SK-N-SH treated with all-trans-retinoic acid at 6 μM for 48 hours (cell line): ENCODE measurements around the gene SOWAHC.

Experiments
- ATAC-seq: fragments of 200-7000 bp; cut with Tn5 transposase; 3 replicates; pipeline ENCODE4 v1.9.1; 2020; ENCODE audit warnings: mild to moderate bottlenecking, moderate library complexity
- ARNTL ChIP-seq: fragments of 450-650 bp; formaldehyde crosslinking; IDR thresholded peaks from 2 replicates; pipeline ENCODE4 v1.5.0; 2020; ENCODE audit warnings: low read depth, mild to moderate bottlenecking, moderate library complexity, borderline replicate concordance
- BACH2 ChIP-seq: fragments of 250-450 bp; sonication (Bioruptor Pico); IDR thresholded peaks from 2 replicates; pipeline ENCODE4 v1.9.0; 2021; ENCODE audit warnings: mild to moderate bottlenecking, borderline replicate concordance
- CSDC2 ChIP-seq: fragments of 250-450 bp; sonication (Bioruptor Pico); IDR thresholded peaks from 2 replicates; pipeline ENCODE4 v1.5.0; 2020; ENCODE audit warnings: mild to moderate bottlenecking, moderate library complexity
- ESRRG ChIP-seq: fragments of 250-450 bp; sonication (Bioruptor Pico); IDR thresholded peaks from 2 replicates; pipeline ENCODE4 v1.6.1; 2021; ENCODE audit warnings: mild to moderate bottlenecking
- GLIS3 ChIP-seq: fragments of 250-450 bp; sonication (Bioruptor Pico); IDR thresholded peaks from 2 replicates; pipeline ENCODE4 v1.5.0; 2020; ENCODE audit warnings: mild to moderate bottlenecking, moderate library complexity
- ISL1 ChIP-seq: fragments of 250-450 bp; sonication (Bioruptor Pico); IDR thresholded peaks from 2 replicates; pipeline ENCODE4 v2.1.2; 2022; ENCODE audit warnings: mild to moderate bottlenecking, moderate library complexity
- OSR1 ChIP-seq: fragments of 250-450 bp; sonication (Bioruptor Pico); IDR thresholded peaks from 2 replicates; pipeline ENCODE4 v1.8.0; 2022; ENCODE audit warnings: moderate library complexity, mild to moderate bottlenecking, inconsistent platforms
- POU6F1 ChIP-seq: fragments of 250-450 bp; sonication (Bioruptor Pico); IDR thresholded peaks from 2 replicates; pipeline ENCODE4 v1.8.0; 2021; ENCODE audit warnings: low read depth, mild to moderate bottlenecking, moderate library complexity, borderline replicate concordance
- PPARA ChIP-seq: fragments of 250-450 bp; sonication (Bioruptor Pico); IDR thresholded peaks from 2 replicates; pipeline ENCODE4 v1.5.0; 2020; ENCODE audit warnings: mild to moderate bottlenecking, borderline replicate concordance
- RARB ChIP-seq: fragments of 250-450 bp; sonication (Bioruptor Pico); IDR thresholded peaks from 2 replicates; pipeline ENCODE4 v1.8.0; 2021; ENCODE audit warnings: mild to moderate bottlenecking, moderate library complexity
- SNAI2 ChIP-seq: fragments of 250-450 bp; sonication (Bioruptor Pico); IDR thresholded peaks from 2 replicates; pipeline ENCODE4 v1.5.0; 2020; ENCODE audit warnings: mild to moderate bottlenecking, moderate library complexity
- TCF4 ChIP-seq: fragments of 250-450 bp; sonication (Bioruptor Pico); IDR thresholded peaks from 2 replicates; pipeline ENCODE4 v1.8.0; 2021; ENCODE audit warnings: mild to moderate bottlenecking, moderate library complexity, borderline replicate concordance
- TOX ChIP-seq: fragments of 250-450 bp; sonication (Bioruptor Pico); IDR thresholded peaks from 2 replicates; pipeline ENCODE4 v1.8.0; 2021; ENCODE audit warnings: mild to moderate bottlenecking, moderate library complexity, borderline replicate concordance
- ZC3H10 ChIP-seq: fragments of 250-450 bp; sonication (Bioruptor Pico); IDR thresholded peaks from 2 replicates; pipeline ENCODE4 v1.5.1; 2021; ENCODE audit warnings: mild to moderate bottlenecking, moderate library complexity
- ZFP3 ChIP-seq: fragments of 250-450 bp; sonication (Bioruptor Pico); IDR thresholded peaks from 2 replicates; pipeline ENCODE4 v1.5.0; 2020; ENCODE audit warnings: mild to moderate bottlenecking, moderate library complexity
- ZFP30 ChIP-seq: fragments of 450-650 bp; formaldehyde crosslinking; IDR thresholded peaks from 2 replicates; pipeline ENCODE4 v1.5.0; 2022; ENCODE audit warnings: mild to moderate bottlenecking, moderate library complexity
- ZNF70 ChIP-seq: fragments of 450-650 bp; formaldehyde crosslinking; IDR thresholded peaks from 2 replicates; pipeline ENCODE4 v1.5.0; 2020; ENCODE audit warnings: mild to moderate bottlenecking, moderate library complexity
- TF ChIP-seq, protein P1 (sequence below): fragments of 250-450 bp; sonication (Bioruptor Pico); IDR thresholded peaks from 2 replicates; pipeline ENCODE4 v1.5.1; 2020; ENCODE audit warnings: low read depth, mild to moderate bottlenecking, moderate library complexity
- TF ChIP-seq, protein P2 (sequence below): fragments of 250-450 bp; sonication (Bioruptor Pico); IDR thresholded peaks from 2 replicates; pipeline ENCODE4 v1.5.0; 2020; ENCODE audit warnings: mild to moderate bottlenecking, moderate library complexity
- TF ChIP-seq, protein P3 (sequence below): fragments of 250-450 bp; sonication (Bioruptor Pico); IDR thresholded peaks from 2 replicates; pipeline ENCODE4 v1.5.1; 2021; ENCODE audit warnings: mild to moderate bottlenecking, moderate library complexity

The SOWAHC gene

GRCh38 chr2:109586687-109587086 is 27.5 kb upstream of the SOWAHC start:
- ATAC-seq: no peak

GRCh38 chr2:109591206-109591605 is 23.0 kb upstream of the SOWAHC start:
- ATAC-seq: no peak
- TF ChIP-seq, protein P1, sequence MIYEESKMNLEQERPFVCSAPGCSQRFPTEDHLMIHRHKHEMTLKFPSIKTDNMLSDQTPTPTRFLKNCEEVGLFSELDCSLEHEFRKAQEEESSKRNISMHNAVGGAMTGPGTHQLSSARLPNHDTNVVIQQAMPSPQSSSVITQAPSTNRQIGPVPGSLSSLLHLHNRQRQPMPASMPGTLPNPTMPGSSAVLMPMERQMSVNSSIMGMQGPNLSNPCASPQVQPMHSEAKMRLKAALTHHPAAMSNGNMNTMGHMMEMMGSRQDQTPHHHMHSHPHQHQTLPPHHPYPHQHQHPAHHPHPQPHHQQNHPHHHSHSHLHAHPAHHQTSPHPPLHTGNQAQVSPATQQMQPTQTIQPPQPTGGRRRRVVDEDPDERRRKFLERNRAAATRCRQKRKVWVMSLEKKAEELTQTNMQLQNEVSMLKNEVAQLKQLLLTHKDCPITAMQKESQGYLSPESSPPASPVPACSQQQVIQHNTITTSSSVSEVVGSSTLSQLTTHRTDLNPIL (CRISPR knock-in tag): no peak
- no peak for TF ChIP-seq RARB
- TF ChIP-seq ISL1 (CRISPR knock-in tag): no peak
- TF ChIP-seq ZFP30: no peak
- no peak for TF ChIP-seq ZFP3 (CRISPR knock-in tag)
- TF ChIP-seq ARNTL (CRISPR knock-in tag): no peak
- no peak for TF ChIP-seq OSR1 (CRISPR knock-in tag)
- no peak for TF ChIP-seq CSDC2
- TF ChIP-seq, protein P2, sequence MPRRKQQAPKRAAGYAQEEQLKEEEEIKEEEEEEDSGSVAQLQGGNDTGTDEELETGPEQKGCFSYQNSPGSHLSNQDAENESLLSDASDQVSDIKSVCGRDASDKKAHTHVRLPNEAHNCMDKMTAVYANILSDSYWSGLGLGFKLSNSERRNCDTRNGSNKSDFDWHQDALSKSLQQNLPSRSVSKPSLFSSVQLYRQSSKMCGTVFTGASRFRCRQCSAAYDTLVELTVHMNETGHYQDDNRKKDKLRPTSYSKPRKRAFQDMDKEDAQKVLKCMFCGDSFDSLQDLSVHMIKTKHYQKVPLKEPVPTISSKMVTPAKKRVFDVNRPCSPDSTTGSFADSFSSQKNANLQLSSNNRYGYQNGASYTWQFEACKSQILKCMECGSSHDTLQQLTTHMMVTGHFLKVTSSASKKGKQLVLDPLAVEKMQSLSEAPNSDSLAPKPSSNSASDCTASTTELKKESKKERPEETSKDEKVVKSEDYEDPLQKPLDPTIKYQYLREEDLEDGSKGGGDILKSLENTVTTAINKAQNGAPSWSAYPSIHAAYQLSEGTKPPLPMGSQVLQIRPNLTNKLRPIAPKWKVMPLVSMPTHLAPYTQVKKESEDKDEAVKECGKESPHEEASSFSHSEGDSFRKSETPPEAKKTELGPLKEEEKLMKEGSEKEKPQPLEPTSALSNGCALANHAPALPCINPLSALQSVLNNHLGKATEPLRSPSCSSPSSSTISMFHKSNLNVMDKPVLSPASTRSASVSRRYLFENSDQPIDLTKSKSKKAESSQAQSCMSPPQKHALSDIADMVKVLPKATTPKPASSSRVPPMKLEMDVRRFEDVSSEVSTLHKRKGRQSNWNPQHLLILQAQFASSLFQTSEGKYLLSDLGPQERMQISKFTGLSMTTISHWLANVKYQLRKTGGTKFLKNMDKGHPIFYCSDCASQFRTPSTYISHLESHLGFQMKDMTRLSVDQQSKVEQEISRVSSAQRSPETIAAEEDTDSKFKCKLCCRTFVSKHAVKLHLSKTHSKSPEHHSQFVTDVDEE (CRISPR knock-in tag): no peak
- TF ChIP-seq, protein P3, sequence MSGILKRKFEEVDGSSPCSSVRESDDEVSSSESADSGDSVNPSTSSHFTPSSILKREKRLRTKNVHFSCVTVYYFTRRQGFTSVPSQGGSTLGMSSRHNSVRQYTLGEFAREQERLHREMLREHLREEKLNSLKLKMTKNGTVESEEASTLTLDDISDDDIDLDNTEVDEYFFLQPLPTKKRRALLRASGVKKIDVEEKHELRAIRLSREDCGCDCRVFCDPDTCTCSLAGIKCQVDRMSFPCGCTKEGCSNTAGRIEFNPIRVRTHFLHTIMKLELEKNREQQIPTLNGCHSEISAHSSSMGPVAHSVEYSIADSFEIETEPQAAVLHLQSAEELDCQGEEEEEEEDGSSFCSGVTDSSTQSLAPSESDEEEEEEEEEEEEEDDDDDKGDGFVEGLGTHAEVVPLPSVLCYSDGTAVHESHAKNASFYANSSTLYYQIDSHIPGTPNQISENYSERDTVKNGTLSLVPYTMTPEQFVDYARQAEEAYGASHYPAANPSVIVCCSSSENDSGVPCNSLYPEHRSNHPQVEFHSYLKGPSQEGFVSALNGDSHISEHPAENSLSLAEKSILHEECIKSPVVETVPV (CRISPR knock-in tag): no peak
- no peak for TF ChIP-seq ZC3H10
- TF ChIP-seq TOX (CRISPR knock-in tag): no peak
- no peak for TF ChIP-seq TCF4
- TF ChIP-seq PPARA (CRISPR knock-in tag): no peak
- TF ChIP-seq BACH2 (CRISPR knock-in tag): no peak

More at GRCh38 chr2:109586687-109587086, 27.5 kb upstream of the SOWAHC start:
- TF ChIP-seq ARNTL (CRISPR knock-in tag) (no peak), ZC3H10 (no peak), POU6F1 (CRISPR knock-in tag) (no peak), ISL1 (CRISPR knock-in tag) (no peak)

GRCh38 chr2:109592905-109593304 is 21.3 kb upstream of the SOWAHC start:
- no peak for ATAC-seq
- no peak for TF ChIP-seq BACH2 (CRISPR knock-in tag)
- no peak for TF ChIP-seq TCF4
- no peak for TF ChIP-seq ESRRG (CRISPR knock-in tag)
- no peak for TF ChIP-seq CSDC2
- no peak for TF ChIP-seq GLIS3 (CRISPR knock-in tag)
- TF ChIP-seq POU6F1 (CRISPR knock-in tag): no peak
- TF ChIP-seq ZC3H10: no peak

- no peak for ATAC-seq
- TF ChIP-seq BACH2 (CRISPR knock-in tag) (no peak), ZNF70 (CRISPR knock-in tag) (no peak), ESRRG (CRISPR knock-in tag) (no peak), RARB (no peak), SNAI2 (CRISPR knock-in tag) (no peak), PPARA (CRISPR knock-in tag) (no peak), ZFP3 (CRISPR knock-in tag) (no peak), CSDC2 (no peak), TOX (CRISPR knock-in tag) (no peak)
- TF ChIP-seq, protein P2 (CRISPR knock-in tag): no peak
- TF ChIP-seq, protein P3 (CRISPR knock-in tag): no peak
Observed at GRCh38 chr2:109594246-109594885, 19.8 kb upstream of the SOWAHC start.
